H1 (cell line): ENCODE measurements around the gene TNS3. TPM values are rescaled to one million over a fixed set of nuclear protein-coding genes. Genes with fewer than 3 reads are reported as not detected.

Source experiments
- CTCF ChIA-PET: fragments of 300-600 bp; sonication (Branson Sonifier 250); formaldehyde crosslinking; loops from one replicate; lab custom pipeline; 2021; ENCODE audit not compliant: partially characterized antibody; lab: Charles Lee
- POLR2A ChIA-PET: fragments of 300-600 bp; sonication (Branson Sonifier 250); formaldehyde crosslinking; loops from one replicate; lab custom pipeline; 2021; ENCODE audit warnings: inconsistent platforms; ENCODE audit not compliant: partially characterized antibody; lab: Charles Lee
- DNase-seq, 2 experiments: peaks; one replicate each; pipeline versions ENCODE4 v3.0.0 to v3.0.0-alpha.2; 2010 to 2022; ENCODE audit warnings: low spot score in 2 of 2, low read depth in 1 of 2, mixed read lengths in 1 of 2
- FAIRE-seq: peaks from 2 replicates; lab custom pipeline; 2011; peaks lifted over from hg19 to GRCh38; lab: Jason Lieb, UNC
- H2AFZ ChIP-seq: 2 replicates; pipeline ENCODE4 v1.8.1; 2012; ENCODE audit warnings: low read length, inconsistent platforms
- H2AK5ac ChIP-seq: 2 replicates; pipeline ENCODE4 v1.6.1; 2013; ENCODE audit warnings: low read depth, low read length
- H2BK120ac ChIP-seq: replicated peaks from 2 replicates; pipeline ENCODE3; 2013; ENCODE audit warnings: low read depth, low read length, inconsistent platforms
- H2BK12ac ChIP-seq: 2 replicates; pipeline ENCODE4 v1.6.1; 2013; ENCODE audit warnings: low read depth, low read length
- H2BK15ac ChIP-seq: 2 replicates; pipeline ENCODE4 v1.6.1; 2013; ENCODE audit warnings: low read length
- H2BK20ac ChIP-seq: 2 replicates; pipeline ENCODE4 v1.6.1; 2013; ENCODE audit warnings: low read length
- H2BK5ac ChIP-seq: 2 replicates; pipeline ENCODE4 v1.6.1; 2013; ENCODE audit warnings: low read depth, low read length
- H3K14ac ChIP-seq: 2 replicates; pipeline ENCODE4 v1.6.1; 2013; ENCODE audit warnings: inconsistent platforms; ENCODE audit not compliant: insufficient read length
- H3K18ac ChIP-seq: 2 replicates; pipeline ENCODE4 v1.6.1; 2013; ENCODE audit warnings: low read length; ENCODE audit errors: extremely low read depth
- H3K23ac ChIP-seq: 2 replicates; pipeline ENCODE4 v1.6.1; 2013; ENCODE audit warnings: inconsistent platforms; ENCODE audit not compliant: insufficient read length
- H3K23me2 ChIP-seq: 2 replicates; pipeline ENCODE4 v1.6.1; 2013; ENCODE audit warnings: low read depth, low read length
- H3K27ac ChIP-seq: 2 replicates; pipeline ENCODE4 v1.6.1; 2011; ENCODE audit warnings: low read depth, low read length, inconsistent platforms
- H3K27me3 ChIP-seq, 4 experiments: replicated peaks in 1 of 4; 1 replicate in 1 of 4; 2 replicates in 3 of 4; pipeline versions ENCODE4 v1.6.1 to v1.8.1; 2011 to 2013; ENCODE audit warnings: low read length in 3 of 4, mild to moderate bottlenecking in 3 of 4, inconsistent platforms in 2 of 4, mixed read lengths in 2 of 4, moderate library complexity in 1 of 4; ENCODE audit not compliant: control insufficient read depth in 3 of 4, insufficient read depth in 3 of 4; ENCODE audit errors: extremely low read depth in 1 of 4
- H3K36me3 ChIP-seq, 4 experiments: 2 replicates each; pipeline versions ENCODE4 v1.6.1 to v1.8.1; 2011 to 2013; ENCODE audit warnings: mild to moderate bottlenecking in 4 of 4, low read length in 3 of 4, moderate library complexity in 2 of 4, control low read depth in 1 of 4, inconsistent platforms in 1 of 4; ENCODE audit not compliant: insufficient read depth in 4 of 4, control insufficient read depth in 2 of 4
- H3K4ac ChIP-seq: replicated peaks from 2 replicates; pipeline ENCODE3; 2013; ENCODE audit warnings: low read length, low read depth, mixed read lengths, inconsistent platforms; ENCODE audit not compliant: insufficient read length
- H3K4me1 ChIP-seq, 4 experiments: replicated peaks in 1 of 4; 1 replicate in 1 of 4; 2 replicates in 3 of 4; pipeline versions ENCODE4 v1.6.1 to v1.8.1; 2011 to 2013; ENCODE audit warnings: low read length in 3 of 4, inconsistent platforms in 2 of 4, mixed read lengths in 1 of 4; ENCODE audit not compliant: insufficient read depth in 4 of 4, control insufficient read depth in 3 of 4
- H3K4me2 ChIP-seq, 2 experiments: 2 replicates each; pipeline versions ENCODE4 v1.6.1 to v1.8.1; 2011 to 2013; ENCODE audit warnings: low read depth in 2 of 2, low read length in 2 of 2, control low read depth in 1 of 2, inconsistent platforms in 1 of 2, mild to moderate bottlenecking in 1 of 2; ENCODE audit not compliant: insufficient read depth in 1 of 2
- H3K4me3 ChIP-seq, 4 experiments: fragments of 200-600, 300-600 bp in 1 of 4; sonication (generic), shearing (Covaris generic), sonication (Bioruptor Twin) in 1 of 4; 2 replicates each; pipeline versions ENCODE4 v1.5.1 to v1.8.1; 2011 to 2016; ENCODE audit warnings: low read length in 4 of 4, low read depth in 3 of 4, control low read depth in 2 of 4, inconsistent platforms in 2 of 4, mild to moderate bottlenecking in 2 of 4, mixed read lengths in 1 of 4, moderate library complexity in 1 of 4; ENCODE audit not compliant: insufficient read depth in 2 of 4; ENCODE audit errors: extremely low read depth in 1 of 4
- H3K56ac ChIP-seq: replicated peaks from 2 replicates; pipeline ENCODE3; 2013; ENCODE audit warnings: low read depth, mild to moderate bottlenecking, mixed read lengths, low read length, inconsistent platforms; ENCODE audit not compliant: insufficient read length
- H3K79me1 ChIP-seq: 2 replicates; pipeline ENCODE4 v1.6.1; 2013; ENCODE audit warnings: low read depth, low read length, control low read depth
- H3K79me2 ChIP-seq, 2 experiments: 2 replicates each; pipeline versions ENCODE4 v1.6.1 to v1.8.1; 2012 to 2013; ENCODE audit warnings: low read length in 2 of 2, mild to moderate bottlenecking in 2 of 2, inconsistent platforms in 1 of 2; ENCODE audit not compliant: insufficient read depth in 2 of 2, control insufficient read depth in 1 of 2
- H3K9ac ChIP-seq, 4 experiments: replicated peaks in 1 of 4; 1 replicate in 1 of 4; 2 replicates in 3 of 4; pipeline versions ENCODE4 v1.6.1 to v1.8.1; 2011 to 2013; ENCODE audit warnings: low read depth in 3 of 4, low read length in 3 of 4, control low read depth in 2 of 4, mild to moderate bottlenecking in 2 of 4, moderate library complexity in 2 of 4, inconsistent platforms in 1 of 4; ENCODE audit errors: extremely low read depth in 1 of 4
- H3K9me3 ChIP-seq, 2 experiments: 2 replicates each; pipeline versions ENCODE4 v1.6.1 to v1.8.1; 2012 to 2013; ENCODE audit warnings: mild to moderate bottlenecking in 2 of 2, moderate library complexity in 2 of 2, control low read depth in 1 of 2, inconsistent platforms in 1 of 2, low read depth in 1 of 2, low read length in 1 of 2, mixed read lengths in 1 of 2; ENCODE audit not compliant: insufficient read depth in 2 of 2
- H4K20me1 ChIP-seq, 2 experiments: replicated peaks in 1 of 2; 2 replicates each; pipeline versions ENCODE3 to v1.8.1; 2011 to 2013; ENCODE audit warnings: inconsistent platforms in 2 of 2, low read length in 2 of 2, mild to moderate bottlenecking in 1 of 2; ENCODE audit not compliant: insufficient read depth in 2 of 2, control insufficient read depth in 1 of 2
- H4K5ac ChIP-seq: 2 replicates; pipeline ENCODE4 v1.6.1; 2013; ENCODE audit warnings: low read length, low read depth, mixed read lengths, inconsistent platforms; ENCODE audit not compliant: insufficient read length
- H4K8ac ChIP-seq: 2 replicates; pipeline ENCODE4 v1.8.0; 2013; ENCODE audit warnings: mild to moderate bottlenecking, moderate library complexity, low read length, inconsistent platforms; ENCODE audit not compliant: insufficient read depth; ENCODE audit errors: extremely low read depth
- H4K91ac ChIP-seq: replicated peaks from 2 replicates; pipeline ENCODE3; 2013; ENCODE audit warnings: low read length, mixed read lengths, inconsistent platforms; ENCODE audit not compliant: insufficient read length
- CTBP2 ChIP-seq: IDR thresholded peaks from 2 replicates; pipeline ENCODE4 v1.7.0; 2011; ENCODE audit warnings: borderline replicate concordance, mild to moderate bottlenecking, moderate library complexity, mixed read lengths, low read length; ENCODE audit not compliant: insufficient read depth, insufficient read length
- GABPA ChIP-seq: IDR thresholded peaks from 2 replicates; pipeline ENCODE4 v1.6.1; 2011; ENCODE audit warnings: mild to moderate bottlenecking, low read length, moderate library complexity, borderline replicate concordance; ENCODE audit not compliant: insufficient read depth
- RNF2 ChIP-seq: fragments of 200-900, 300-1000 bp; sonication (generic); IDR thresholded peaks from 2 replicates; pipeline ENCODE4 v1.7.1; 2016; ENCODE audit warnings: borderline replicate concordance, low read depth, mild to moderate bottlenecking, antibody characterized with exemption, low read length; ENCODE audit not compliant: poor library complexity, severe bottlenecking; ENCODE audit errors: missing control alignments
- SAP30 ChIP-seq: fragments of 300-600 bp; sonication (generic); IDR thresholded peaks from 2 replicates; pipeline ENCODE4 v1.7.1; 2012; ENCODE audit warnings: low read length, moderate library complexity, mild to moderate bottlenecking, inconsistent platforms; ENCODE audit not compliant: insufficient read depth, insufficient replicate concordance
- WGBS, 2 experiments: shearing (Covaris generic) in 1 of 2; methylation state at CpG; one replicate each; pipeline versions ENCODE4 v1.1.6 to v1.1.7; 2013 to 2015; ENCODE audit warnings: low lambda C conversion rate in 2 of 2, mixed read lengths in 2 of 2, inconsistent platforms in 1 of 2, low coverage in 1 of 2, missing lambda C conversion rate in 1 of 2; ENCODE audit not compliant: insufficient replicate concordance in 2 of 2, insufficient coverage in 1 of 2, insufficient read length in 1 of 2; ENCODE audit errors: extremely low coverage in 1 of 2, missing lambda C conversion rate in 1 of 2; 5-methylcytosine and 5-hydroxymethylcytosine counted together
- polyA plus RNA-seq, 7 experiments: library from polyadenylated mRNA; depleted of rRNA in 3 of 7; stranded (reverse) in 5 of 7; unstranded in 2 of 7; fragments of >200 nt in 5 of 7; fragments of 200-250 nt in 2 of 7; gene quantifications; 1 replicate in 5 of 7; 2 replicates in 1 of 7; 4 replicates in 1 of 7; pipeline versions ENCODE4 v1.2.1 to v1.2.3, GENCODE V29; 2011 to 2013; ENCODE audit warnings: missing spikeins in 2 of 7, mixed read lengths in 2 of 7
- total RNA-seq: library from RNA; stranded (reverse); fragmentation: NEBNext Ultra II Directional; extraction: Animal tissue kit (Norgen Biotek cat#: 25700); gene quantifications from 2 replicates; pipeline ENCODE4 v1.2.1, GENCODE V29; 2021

TNS3 gene
- total and polyA plus RNA-seq, 2 of the 8 experiments (the other 6 are each of a cell fraction or from before 2014, with no cell fraction given): 11.9 to 24.2 TPM

- no peak overlapping the region for H3K9ac ChIP-seq
- no peak overlapping the region for H4K5ac ChIP-seq
- 87% methylated on average over 10 of the region's 10 CpGs; no CpG with 5 or more reads in 1 of the 2 experiments for WGBS, 2 experiments
- no peak overlapping the region for H2BK12ac ChIP-seq
- H2BK15ac ChIP-seq: no peak overlapping the region
- H3K79me1 ChIP-seq: no peaks in the 10 kb centered on the region
- no peak overlapping the region for H3K27ac ChIP-seq
- H3K4me2 ChIP-seq: no peak overlapping the region
- H2BK20ac ChIP-seq: no peak overlapping the region
- H3K79me2 ChIP-seq: no peaks in the 10 kb centered on the region
- no peak overlapping the region for H2AFZ ChIP-seq
- no peak overlapping the region for H3K23ac ChIP-seq
- H2BK5ac ChIP-seq: no peak overlapping the region
- POLR2A ChIA-PET: no interaction called here
- no peak overlapping the region for H2BK120ac ChIP-seq
- H3K14ac ChIP-seq: no peak overlapping the region
- no peak overlapping the region for H3K4ac ChIP-seq
- no peak overlapping the region for H2AK5ac ChIP-seq
- CTCF ChIA-PET: interaction anchor here (1.0 to 3.4 kb wide), 2 partner anchors 18 to 151 kb away, joined by 3 to 19 read pairs; no protein-coding TSS in a partner anchor
- FAIRE-seq (no peak), DNase-seq (no peak)
- H3K9me3 ChIP-seq: no peaks in the 10 kb centered on the region
- peaks cover 0 to 5% of the 10 kb centered on the region in 2 experiments for H4K20me1 ChIP-seq
- H3K4me3 ChIP-seq: no peak overlapping the region
- H4K8ac ChIP-seq: no peak overlapping the region
- H3K56ac ChIP-seq: no peak overlapping the region
- H3K18ac ChIP-seq: no peak overlapping the region
- H3K27me3 ChIP-seq: no peaks in the 10 kb centered on the region
- H4K91ac ChIP-seq: no peak overlapping the region
- no peaks in the 10 kb centered on the region for H3K4me1 ChIP-seq
- peaks cover 2 to 7% (median 5%) of the 10 kb centered on the region in 4 experiments; a peak in 3 of 8 replicates for H3K36me3 ChIP-seq
- no peaks in the 10 kb centered on the region for H3K23me2 ChIP-seq
- no peak for TF ChIP-seq CTBP2
- TF ChIP-seq GABPA: no peak
- TF ChIP-seq RNF2: no peak
- no peak for TF ChIP-seq SAP30
Observed at GRCh38 chr7:47283497-47284131, 298.3 kb downstream of the TNS3 start.
